Stimulated activated CD4-positive, alpha-beta T cell treated with anti-CD3 and anti-CD28 coated beads, Interleukin-2, amount 100 ng/mL, for 24 hours (primary cell): Measurements from ENCODE around the gene GMDS.
A peak's percentile ranks its signal among the peaks of the same experiment; 100 is the strongest.

ENCODE experiments used
- DNase-seq, 2 donors: peaks; one replicate each; pipeline ENCODE4 v3.0.0-alpha.2; 2020

GMDS gene

DNA sequence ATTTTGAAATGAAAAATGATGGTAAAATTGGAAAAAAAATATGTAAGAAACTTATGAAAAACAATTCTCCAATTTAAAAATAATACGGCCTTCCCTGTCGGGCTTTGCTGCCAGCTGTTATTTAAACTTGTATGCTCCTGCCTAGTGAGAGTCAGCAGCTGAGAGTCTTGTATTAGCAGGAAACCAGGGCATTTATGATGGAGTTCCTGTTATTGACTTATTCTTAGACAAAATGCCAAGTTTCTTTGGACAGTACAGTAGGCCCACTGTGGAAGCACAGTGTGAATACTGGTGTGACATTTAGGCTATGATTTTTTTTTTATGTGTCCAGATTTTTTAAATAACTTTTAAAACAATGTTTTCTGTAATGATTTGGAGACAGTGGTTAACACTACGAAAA, 42.1 kb downstream of the GMDS start:
- no peak for DNase-seq

DNA sequence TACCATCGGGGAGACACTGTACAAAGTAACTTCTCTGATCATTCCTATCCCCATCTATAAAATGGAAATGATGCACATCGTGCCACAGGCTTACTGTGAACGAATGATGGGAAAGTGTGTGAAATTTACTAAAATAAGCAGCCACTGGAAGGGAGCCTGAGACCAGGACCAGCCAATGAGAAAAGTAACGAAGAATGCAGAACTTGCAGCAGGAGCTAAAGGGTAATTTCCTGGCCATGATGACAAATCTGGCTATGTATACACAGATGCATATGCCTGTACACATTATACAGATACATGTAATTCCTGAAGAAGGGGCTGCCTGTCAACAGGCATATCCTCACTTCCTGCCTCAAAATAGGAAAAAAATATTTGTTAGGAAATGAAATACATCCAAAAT, 47.4 kb downstream of the GMDS start:
- DNase-seq: no peak

GRCh38 chr6:2197177-2197671, 48.2 kb downstream of the GMDS start:
- no peak for DNase-seq

DNA sequence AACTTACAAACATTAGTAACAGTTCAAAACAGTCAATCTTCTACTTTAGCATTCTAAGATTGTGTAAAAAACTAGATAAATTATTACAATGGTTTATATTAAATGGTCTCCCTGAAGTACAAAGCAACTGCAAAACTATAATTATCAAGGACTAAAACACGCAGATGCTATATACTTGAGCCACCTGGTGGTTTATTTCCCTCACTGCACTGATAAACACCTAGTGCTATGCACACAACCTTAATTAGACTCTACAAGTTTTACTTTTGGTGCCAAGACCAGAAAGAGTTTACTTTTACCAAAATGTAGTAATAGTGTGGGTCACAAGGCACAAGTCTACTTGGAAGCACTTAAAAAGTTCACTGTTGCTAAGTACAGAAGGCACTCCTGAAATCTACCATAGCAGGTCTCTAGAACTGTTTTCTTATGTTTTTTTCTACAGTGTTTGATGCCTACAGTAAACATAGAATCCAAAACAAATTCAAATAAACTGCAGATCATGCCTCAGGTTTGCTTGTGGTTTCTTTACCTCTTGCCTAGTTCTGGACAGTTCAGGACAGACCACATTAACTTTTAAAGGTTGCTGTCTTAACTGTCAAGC, 49.2 kb downstream of the GMDS start:
- peak in 1 of 2 donors; percentile 40 for DNase-seq

- no peak for DNase-seq
These were observed 50.8 kb downstream of the GMDS start for GRCh38 chr6:2194643-2195042.

- no peak for DNase-seq
These were observed 51.5 kb downstream of the GMDS start for GRCh38 chr6:2193931-2194330.

DNA sequence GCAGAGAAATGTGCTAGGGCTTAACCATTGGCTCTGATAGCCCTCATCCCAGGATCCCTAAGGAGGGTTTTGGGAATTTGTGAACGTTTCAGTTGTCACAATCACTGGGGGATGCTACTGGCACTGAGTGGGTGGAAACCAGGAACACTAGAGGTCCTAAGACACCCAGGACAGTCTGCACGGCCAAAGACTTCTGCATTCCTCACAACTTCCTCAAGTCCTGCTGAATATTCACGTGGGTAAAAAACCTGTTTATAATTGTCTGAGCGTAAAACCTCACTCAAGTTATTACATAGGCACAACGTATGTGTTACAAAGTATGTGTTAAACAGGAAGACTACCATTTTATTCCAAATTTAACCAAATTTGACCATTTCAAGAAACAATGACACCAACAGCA, 52.4 kb downstream of the GMDS start:
- no peak for DNase-seq

GRCh38 chr6:2191390-2191740, 54.0 kb downstream of the GMDS start:
- DNase-seq: no peak

DNA sequence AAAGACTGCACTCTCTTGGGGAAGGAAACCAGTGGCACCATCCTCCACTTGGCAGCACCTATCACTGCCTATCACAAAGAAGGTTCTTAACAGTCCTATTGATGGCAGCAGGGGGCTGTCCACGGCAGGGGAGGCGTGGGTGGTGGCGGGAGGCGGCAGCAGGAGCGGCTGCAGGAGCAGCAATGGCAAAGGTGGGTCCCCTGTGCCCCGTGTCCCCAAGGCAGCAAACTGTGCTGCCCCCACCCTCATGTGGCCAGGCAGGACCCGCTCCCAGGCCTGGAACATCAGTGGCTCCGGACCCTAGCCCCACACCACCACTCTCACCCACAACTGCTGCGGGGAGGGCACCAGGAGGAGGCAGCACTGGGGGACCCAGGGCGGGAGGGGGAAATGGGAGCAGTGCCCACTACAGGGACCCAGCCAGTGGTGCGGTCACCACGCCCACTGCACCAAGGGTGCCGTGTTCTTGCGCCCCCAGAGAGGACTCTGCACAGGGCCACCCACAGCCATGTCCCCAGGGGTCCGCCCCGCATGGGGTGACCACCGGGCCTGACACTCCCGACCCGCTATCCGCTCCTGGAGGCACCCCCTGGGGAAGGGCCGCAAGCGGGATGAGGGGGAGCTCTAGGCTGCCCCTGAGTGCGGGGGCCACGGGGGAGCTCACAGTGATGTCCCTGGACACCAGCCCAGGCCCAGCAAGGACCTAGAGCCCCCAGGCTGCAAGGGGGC, 54.6 kb downstream of the GMDS start:
- DNase-seq: no peak

- DNase-seq: no peak
These were observed 56.5 kb downstream of the GMDS start for GRCh38 chr6:2188856-2189384.

GRCh38 chr6:2188397-2188796, 57.0 kb downstream of the GMDS start:
- no peak for DNase-seq

DNA sequence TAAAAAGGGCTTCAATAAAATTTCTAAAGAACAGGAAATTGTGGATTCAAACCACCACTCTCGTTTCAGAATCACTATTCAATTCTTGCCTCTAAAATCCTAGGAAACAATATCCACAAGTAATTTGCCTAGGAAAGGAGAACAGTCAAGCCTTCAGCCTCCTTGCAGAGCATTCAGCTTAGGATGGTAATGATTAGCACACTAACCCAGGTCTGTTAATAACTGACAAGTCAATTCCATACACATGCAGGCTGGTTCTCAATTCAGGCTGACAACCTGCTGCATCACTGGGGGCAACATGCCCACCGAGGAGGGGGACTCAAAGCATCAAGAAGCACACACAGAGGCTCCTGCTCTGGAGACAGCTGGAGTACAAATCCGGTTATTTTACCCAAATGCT, 57.6 kb downstream of the GMDS start:
- DNase-seq: no peak

DNA sequence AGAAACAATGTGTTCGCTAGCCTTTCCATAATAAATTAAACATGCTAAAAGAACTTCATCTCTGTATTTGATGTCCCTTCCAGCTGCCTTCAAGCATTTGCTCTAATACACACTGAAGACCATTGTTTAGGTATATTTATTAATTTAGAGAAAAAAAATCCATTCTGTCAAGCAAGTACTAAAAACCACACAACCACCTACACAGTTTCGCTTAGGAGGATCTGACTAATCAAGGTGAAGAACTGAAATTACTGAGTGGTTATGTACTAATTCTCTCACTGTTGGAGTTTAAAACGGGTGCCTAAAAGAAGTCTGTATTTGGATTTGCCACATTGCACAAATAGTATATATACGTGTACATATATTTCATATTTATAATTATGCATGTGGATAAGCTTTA, 58.9 kb downstream of the GMDS start:
- peak in 1 of 2 donors; percentile 30 for DNase-seq

- DNase-seq: no peak
These were observed 59.9 kb downstream of the GMDS start for GRCh38 chr6:2185466-2185865.

- DNase-seq: no peak
These were observed 60.5 kb downstream of the GMDS start for GRCh38 chr6:2184700-2185455.

- no peak for DNase-seq
These were observed 61.7 kb downstream of the GMDS start for GRCh38 chr6:2183752-2184151.

GRCh38 chr6:2183246-2183645, 62.2 kb downstream of the GMDS start:
- DNase-seq: no peak

- no peak for DNase-seq
These were observed 63.2 kb downstream of the GMDS start for GRCh38 chr6:2182251-2182650.

GRCh38 chr6:2181567-2181966, 63.8 kb downstream of the GMDS start:
- no peak for DNase-seq

DNA sequence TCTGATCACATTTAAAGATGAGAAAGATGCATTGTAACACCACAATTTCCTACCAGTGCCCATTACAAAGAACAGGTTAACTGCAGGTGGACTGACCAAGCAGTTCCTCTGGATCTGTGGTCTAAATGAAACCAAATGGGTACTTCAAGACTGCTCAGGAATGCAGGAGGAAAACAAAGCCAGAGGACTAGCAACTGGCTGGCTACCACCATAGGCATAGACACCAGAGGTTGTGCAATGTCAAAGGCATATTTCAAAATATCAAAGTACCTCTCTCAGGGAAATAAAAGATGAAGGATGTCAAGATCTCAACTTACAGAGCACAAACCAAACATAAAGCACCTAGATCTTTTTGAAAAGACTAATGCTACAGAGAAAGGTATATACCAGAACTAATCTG, 65.5 kb downstream of the GMDS start:
- DNase-seq: no peak

- DNase-seq: no peak
These were observed 66.2 kb downstream of the GMDS start for GRCh38 chr6:2179241-2179640.

GRCh38 chr6:2178125-2178524, 67.3 kb downstream of the GMDS start:
- no peak for DNase-seq

GRCh38 chr6:2175825-2176224, 69.6 kb downstream of the GMDS start:
- DNase-seq: no peak
